ENCODE measurements around the gene USP34.

DNA sequence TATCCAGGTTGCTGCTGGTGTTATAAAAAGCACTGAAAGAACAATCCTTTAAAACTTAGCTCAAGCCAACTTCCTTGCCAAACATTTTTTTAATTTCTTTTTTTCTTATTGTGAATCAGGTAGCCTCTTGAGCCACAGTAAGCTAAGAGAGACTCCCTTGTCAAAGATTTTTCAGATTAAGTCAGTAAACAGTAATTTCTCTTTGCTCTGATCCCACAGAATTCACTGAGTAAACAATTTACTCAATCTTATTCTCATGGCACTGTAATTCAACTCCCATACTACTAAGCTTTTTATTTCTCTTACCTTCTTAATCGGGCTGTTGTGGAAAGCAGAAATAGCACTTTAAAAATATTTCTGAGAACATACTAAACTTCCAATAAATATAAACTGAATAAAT, 226.2 kb downstream of the USP34 start:
- TF ChIP-seq POLR2A (IDR thresholded peaks at IDR 0.05; ENCODE audit: low read length) (no peak), GATA1 (IDR thresholded peaks at IDR 0.05; ENCODE audit: low read depth, low read length) (no peak)

Measured in erythroblast (primary cell).